HCT116 (cell line): ENCODE measurements around the gene SLC7A9. TPM values are rescaled to one million over a fixed set of nuclear protein-coding genes. Genes with fewer than 3 reads are reported as not detected.

Experiments
- ATAC-seq: fragments of 200-7000 bp; cut with Tn5 transposase; 2 replicates; pipeline ENCODE4 v1.9.1; 2020; ENCODE audit warnings: mild to moderate bottlenecking, moderate library complexity
- BruUV-seq: library from RNA; stranded (reverse); fragments of 400-500 nt; replicated peaks from 2 replicates; lab custom pipeline; 2021; lab: Mats Ljungman, UMichigan
- CTCF ChIA-PET: fragments of 300-600 bp; sonication (Branson Sonifier 250); formaldehyde crosslinking; loops from one replicate; lab custom pipeline; 2021; ENCODE audit warnings: antibody characterized with exemption; lab: Charles Lee
- POLR2A ChIA-PET: fragments of 300-600, 350-600 bp; sonication (Branson Sonifier 250); formaldehyde crosslinking; loops from one replicate; lab custom pipeline; 2021; ENCODE audit warnings: antibody characterized with exemption; lab: Charles Lee
- RAD21 ChIA-PET, 2 experiments: fragments of 300-600 bp; sonication (Branson Sonifier 250); formaldehyde crosslinking; loops; one replicate each; lab custom pipeline; 2023; ENCODE audit warnings: low total read pairs in 2 of 2; ENCODE audit not compliant: uncharacterized antibody in 2 of 2, unreplicated experiment in 2 of 2, low non-redundant PET in 1 of 2; lab: Charles Lee
- DNase-seq: peaks from one replicate; pipeline ENCODE4 v3.0.0-alpha.2; 2010; ENCODE audit warnings: low read depth, low spot score
- H2AFZ ChIP-seq: fragments of 200-600 bp; shearing (Covaris generic), sonication (generic); 2 replicates; pipeline ENCODE4 v1.6.1; 2017; ENCODE audit warnings: low read depth, mixed run types, mixed read lengths, antibody characterized with exemption, low read length; ENCODE audit not compliant: poor library complexity, severe bottlenecking
- H3K27ac ChIP-seq: 2 replicates; pipeline ENCODE4 v1.5.1; 2012; ENCODE audit warnings: low read depth, low read length
- H3K27me3 ChIP-seq: fragments of 200-600 bp; sonication (generic); 2 replicates; pipeline ENCODE4 v1.6.1; 2016; ENCODE audit warnings: mixed run types, low read length, mixed read lengths; ENCODE audit not compliant: insufficient read depth
- H3K36me3 ChIP-seq, 2 experiments: fragments of 200-500 bp in 1 of 2; fragments of 200-600 bp in 1 of 2; sonication (Bioruptor generic) in 1 of 2; sonication (generic) in 1 of 2; 2 replicates each; pipeline versions ENCODE4 v1.5.1 to v1.6.1; 2014 to 2016; ENCODE audit warnings: low read length in 2 of 2, inconsistent platforms in 1 of 2, mixed read lengths in 1 of 2, mixed run types in 1 of 2; ENCODE audit not compliant: insufficient read depth in 2 of 2, control insufficient read depth in 1 of 2
- H3K4me1 ChIP-seq, 2 experiments: fragments of 200-600 bp in 1 of 2; sonication (generic) in 1 of 2; 2 replicates each; pipeline versions ENCODE4 v1.5.1 to v1.6.1; 2012 to 2017; ENCODE audit warnings: low read length in 2 of 2, inconsistent platforms in 1 of 2, mild to moderate bottlenecking in 1 of 2, mixed read lengths in 1 of 2, mixed run types in 1 of 2, moderate library complexity in 1 of 2; ENCODE audit not compliant: insufficient read depth in 2 of 2, control insufficient read depth in 1 of 2
- H3K4me2 ChIP-seq: fragments of 200-600 bp; sonication (generic); 2 replicates; pipeline ENCODE4 v1.6.1; 2017; ENCODE audit warnings: mixed run types, low read length, mixed read lengths
- H3K4me3 ChIP-seq, 2 experiments: fragments of 200-600 bp in 1 of 2; sonication (generic) in 1 of 2; replicated peaks in 1 of 2; 2 replicates each; pipeline ENCODE4 v1.5.1; 2011 to 2016; ENCODE audit warnings: low read length in 2 of 2, control low read depth in 1 of 2, low read depth in 1 of 2, mild to moderate bottlenecking in 1 of 2, mixed read lengths in 1 of 2, mixed run types in 1 of 2
- H3K79me2 ChIP-seq: fragments of 200-600 bp; sonication (generic); 2 replicates; pipeline ENCODE4 v1.6.1; 2017; ENCODE audit warnings: mild to moderate bottlenecking, mixed run types, low read length, moderate library complexity, mixed read lengths; ENCODE audit not compliant: insufficient read depth
- H3K9ac ChIP-seq: fragments of 200-600 bp; sonication (generic); 2 replicates; pipeline ENCODE4 v1.6.1; 2016; ENCODE audit warnings: low read length, mixed read lengths
- H3K9me2 ChIP-seq: fragments of 200-600 bp; sonication (generic), shearing (Covaris generic); 2 replicates; pipeline ENCODE4 v1.6.1; 2017; ENCODE audit warnings: mixed run types, mild to moderate bottlenecking, moderate library complexity; ENCODE audit not compliant: insufficient read depth
- H3K9me3 ChIP-seq, 2 experiments: fragments of 200-500 bp in 1 of 2; fragments of 200-600 bp in 1 of 2; sonication (Bioruptor generic) in 1 of 2; sonication (generic) in 1 of 2; 2 replicates each; pipeline ENCODE4 v1.6.1; 2014 to 2017; ENCODE audit warnings: low read length in 2 of 2, mixed read lengths in 2 of 2, inconsistent platforms in 1 of 2, low read depth in 1 of 2, mild to moderate bottlenecking in 1 of 2, mixed run types in 1 of 2, moderate library complexity in 1 of 2; ENCODE audit not compliant: control insufficient read depth in 1 of 2, insufficient read depth in 1 of 2
- H4K20me1 ChIP-seq: fragments of 200-600 bp; sonication (generic), shearing (Covaris generic); 2 replicates; pipeline ENCODE4 v1.6.1; 2017; ENCODE audit warnings: mixed run types, mild to moderate bottlenecking, moderate library complexity; ENCODE audit not compliant: insufficient read depth
- ATF3 ChIP-seq: IDR thresholded peaks from 2 replicates; pipeline ENCODE4 v1.6.1; 2012
- CEBPB ChIP-seq: IDR thresholded peaks from 2 replicates; pipeline ENCODE4 v1.6.1; 2012; ENCODE audit warnings: low read depth
- CTCF ChIP-seq, 3 experiments: fragments of 200-600 bp in 1 of 3; sonication (generic) in 1 of 3; IDR thresholded peaks in 2 of 3; conservative IDR thresholded peaks in 1 of 3; 2 replicates each; pipeline ENCODE4 v1.5.1; 2012 to 2017; ENCODE audit warnings: low read depth in 2 of 3, low read length in 2 of 3, antibody characterized with exemption in 1 of 3, borderline replicate concordance in 1 of 3, control low read depth in 1 of 3, mild to moderate bottlenecking in 1 of 3, mixed read lengths in 1 of 3, mixed run types in 1 of 3, moderate library complexity in 1 of 3; ENCODE audit not compliant: insufficient read depth in 1 of 3
- EGR1 ChIP-seq: IDR thresholded peaks from 2 replicates; pipeline ENCODE4 v1.6.1; 2012; ENCODE audit warnings: low read depth
- ELF1 ChIP-seq: IDR thresholded peaks from 2 replicates; pipeline ENCODE4 v1.6.1; 2012; ENCODE audit warnings: low read depth, borderline replicate concordance
- EZH2 ChIP-seq: fragments of 200-600 bp; sonication (generic); IDR thresholded peaks from 2 replicates; pipeline ENCODE4 v1.6.1; 2017; ENCODE audit warnings: antibody characterized with exemption, mixed run types
- EZH2phosphoT487 ChIP-seq: fragments of 200-600 bp; IDR thresholded peaks from 2 replicates; pipeline ENCODE4 v1.6.1; 2018; ENCODE audit warnings: antibody characterized with exemption, borderline replicate concordance
- FOSL1 ChIP-seq: IDR thresholded peaks from 2 replicates; pipeline ENCODE4 v1.6.1; 2012; ENCODE audit warnings: low read depth
- JUND ChIP-seq: IDR thresholded peaks from 2 replicates; pipeline ENCODE4 v1.6.1; 2012
- POLR2A ChIP-seq: IDR thresholded peaks from 2 replicates; pipeline ENCODE4 v1.7.0; 2011; ENCODE audit warnings: borderline replicate concordance; ENCODE audit not compliant: insufficient read depth, insufficient read length; ENCODE audit errors: extremely low read depth
- RAD21 ChIP-seq: IDR thresholded peaks from 2 replicates; pipeline ENCODE4 v1.6.1; 2012; ENCODE audit warnings: low read depth, mild to moderate bottlenecking
- REST ChIP-seq: IDR thresholded peaks from 2 replicates; pipeline ENCODE4 v1.6.1; 2012; ENCODE audit warnings: low read depth
- SIN3A ChIP-seq: IDR thresholded peaks from 2 replicates; pipeline ENCODE4 v1.6.1; 2012; ENCODE audit warnings: low read depth
- SP1 ChIP-seq: IDR thresholded peaks from 2 replicates; pipeline ENCODE4 v1.6.1; 2012; ENCODE audit warnings: low read depth
- SRF ChIP-seq: IDR thresholded peaks from 2 replicates; pipeline ENCODE4 v1.6.1; 2012; ENCODE audit warnings: low read depth
- TCF7L2 ChIP-seq: IDR thresholded peaks from 2 replicates; pipeline ENCODE4 v1.7.0; 2011; ENCODE audit warnings: borderline replicate concordance, inconsistent platforms; ENCODE audit not compliant: insufficient read depth, insufficient read length; ENCODE audit errors: extremely low read depth
- ZFX ChIP-seq: fragments of 450-650 bp; IDR thresholded peaks from 2 replicates; pipeline ENCODE4 v1.6.1; 2017
- ZNF274 ChIP-seq: fragments of 200-500 bp; sonication (Bioruptor generic); IDR thresholded peaks from 2 replicates; pipeline ENCODE4 v1.6.1; 2014; ENCODE audit warnings: mild to moderate bottlenecking, low read depth, low read length, inconsistent platforms
- intact Hi-C: fragments of 100-400 bp; cut with micrococcal nuclease; formaldehyde crosslinking; loops from 2 replicates; pipeline ENCODE4 v1.10.0; 2022
- total RNA-seq: library from RNA; stranded (reverse); gene quantifications from one replicate; pipeline ENCODE4 v1.2.1, GENCODE V29; 2021; ENCODE audit not compliant: unreplicated experiment

The SLC7A9 gene
- total RNA-seq, 1 experiment from 2014 or later, result 0.42 TPM

GRCh38 chr19:32919365-32919764, 49.8 kb upstream of the SLC7A9 start (continued):
- no peak for TF ChIP-seq REST
- no peak for TF ChIP-seq RAD21
- TF ChIP-seq ZNF274, result no peak
- TF ChIP-seq ZFX, result no peak
- no peak for TF ChIP-seq SRF
- no peak for TF ChIP-seq EZH2
- no peak for TF ChIP-seq ATF3
- no peak for TF ChIP-seq SIN3A

- TF ChIP-seq POLR2A, result no peak
- TF ChIP-seq ELF1, result no peak
- TF ChIP-seq CEBPB, result no peak
- no peak for TF ChIP-seq EZH2phosphoT487
- no peak for TF ChIP-seq CTCF (IDR thresholded peaks at IDR 0.05 in 2 of 3, conservative IDR thresholded peaks at IDR 0.05 in 1 of 3; ENCODE audit: borderline replicate concordance in 1 of 3, insufficient read depth in 1 of 3, low read depth in 2 of 3, low read length in 2 of 3)
- no peak for TF ChIP-seq SP1
- TF ChIP-seq JUND, result no peak
- no peak for TF ChIP-seq EGR1
- TF ChIP-seq EZH2, result no peak
- no peak for TF ChIP-seq ZNF274
- TF ChIP-seq FOSL1, result no peak
- TF ChIP-seq ATF3, result no peak
- TF ChIP-seq TCF7L2, result no peak
- Histone ChIP-seq H2AFZ (no peak overlapping the region), H3K4me1 (no peaks in the 10 kb centered on the region), H3K79me2 (no peaks in the 10 kb centered on the region), H3K9me3 (no peaks in the 10 kb centered on the region), H3K36me3 (no peaks in the 10 kb centered on the region), H3K27ac (no peak overlapping the region), H3K4me2 (no peak overlapping the region), H3K9me2 (no peaks in the 10 kb centered on the region), H3K9ac (no peak overlapping the region), H4K20me1 (no peaks in the 10 kb centered on the region), H3K4me3 (no peak overlapping the region), H3K27me3 (no peaks in the 10 kb centered on the region)
- intact Hi-C loops, result no loop called here
- ChIA-PET CTCF (no interaction called here), POLR2A (no interaction called here), RAD21 (no interaction called here)
- no peak for ATAC-seq
- BruUV-seq, result no TSS peak
- DNase-seq, result no peak
These were observed 48.0 kb upstream of the SLC7A9 start for GRCh38 chr19:32917616-32917996.
